NCI-H226 (cell line): ENCODE data around the gene PHETA2.
"Not testable (repeated sequence)": the region's sequence is repeated elsewhere in the genome, so short reads cannot be mapped to it uniquely, and the experiment has no call there.

Experiments used
- DNase-seq: peaks from one replicate; pipeline ENCODE4 v3.0.0-alpha.2; 2015

Gene PHETA2

DNA sequence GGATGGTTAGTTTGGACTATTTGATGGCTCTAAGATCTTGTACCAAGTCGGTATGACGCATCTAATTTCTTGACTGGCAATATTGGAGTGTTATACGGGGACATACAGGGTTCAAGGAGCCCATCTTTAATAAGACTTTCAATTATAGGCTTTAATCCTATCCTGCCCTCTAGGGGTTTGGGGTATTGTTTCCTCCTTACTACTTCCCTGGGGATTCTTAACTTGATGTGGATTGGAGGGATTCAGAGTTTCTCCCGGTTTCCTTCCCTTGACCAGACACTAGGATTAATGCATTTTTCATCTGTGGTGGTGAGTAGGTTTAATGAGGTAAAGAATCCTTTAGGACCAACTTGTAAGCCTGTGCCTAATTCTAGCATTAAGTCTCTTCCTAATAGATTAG is 37.8 kb downstream of the PHETA2 start:
- DNase-seq, result no peak

GRCh38 chr22:42112793-42113192 is 38.7 kb downstream of the PHETA2 start:
- not testable (repeated sequence) for DNase-seq

DNA sequence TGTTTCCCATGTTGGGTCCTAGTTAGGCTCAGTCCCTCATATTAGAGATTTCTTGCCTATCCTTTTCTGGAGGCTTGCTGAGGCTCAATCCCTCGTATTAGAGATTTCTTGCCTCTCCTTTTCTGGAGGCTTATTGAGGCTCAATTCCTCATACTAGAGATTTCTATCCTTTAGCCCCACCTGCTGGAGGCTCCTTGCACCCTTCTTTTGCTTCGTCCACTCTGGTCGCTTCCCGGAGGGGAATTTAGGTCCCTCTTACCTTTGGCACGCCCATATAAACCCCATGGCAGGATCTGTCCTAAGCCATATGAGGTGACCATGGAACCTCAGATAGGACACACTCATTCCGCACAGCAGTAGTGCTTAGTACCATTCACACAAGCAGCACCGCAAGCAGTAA is 40.7 kb downstream of the PHETA2 start:
- DNase-seq, result no peak

DNA sequence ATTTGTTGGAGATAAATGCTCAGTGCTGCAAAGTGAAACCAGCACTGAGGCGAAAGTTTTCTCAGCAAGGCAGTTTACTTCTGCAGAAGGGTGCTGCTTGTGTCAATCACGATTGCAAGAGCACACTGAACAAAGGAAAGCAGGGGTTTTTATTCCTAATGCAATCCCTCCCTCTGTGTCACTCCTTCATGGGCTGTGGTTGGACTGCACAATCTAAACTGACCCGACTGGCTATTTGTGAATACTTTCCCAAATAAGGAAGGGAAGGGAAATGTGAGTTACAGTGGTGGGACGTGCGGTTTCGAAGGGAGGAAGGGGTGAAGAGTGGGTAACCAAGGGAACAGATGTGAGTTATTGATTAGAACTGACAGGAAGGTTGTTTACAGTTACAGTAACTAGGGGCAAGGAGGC is 41.4 kb downstream of the PHETA2 start:
- DNase-seq, result not testable (repeated sequence)

GRCh38 chr22:42116848-42117424 is 42.9 kb downstream of the PHETA2 start:
- DNase-seq, result no peak

DNA sequence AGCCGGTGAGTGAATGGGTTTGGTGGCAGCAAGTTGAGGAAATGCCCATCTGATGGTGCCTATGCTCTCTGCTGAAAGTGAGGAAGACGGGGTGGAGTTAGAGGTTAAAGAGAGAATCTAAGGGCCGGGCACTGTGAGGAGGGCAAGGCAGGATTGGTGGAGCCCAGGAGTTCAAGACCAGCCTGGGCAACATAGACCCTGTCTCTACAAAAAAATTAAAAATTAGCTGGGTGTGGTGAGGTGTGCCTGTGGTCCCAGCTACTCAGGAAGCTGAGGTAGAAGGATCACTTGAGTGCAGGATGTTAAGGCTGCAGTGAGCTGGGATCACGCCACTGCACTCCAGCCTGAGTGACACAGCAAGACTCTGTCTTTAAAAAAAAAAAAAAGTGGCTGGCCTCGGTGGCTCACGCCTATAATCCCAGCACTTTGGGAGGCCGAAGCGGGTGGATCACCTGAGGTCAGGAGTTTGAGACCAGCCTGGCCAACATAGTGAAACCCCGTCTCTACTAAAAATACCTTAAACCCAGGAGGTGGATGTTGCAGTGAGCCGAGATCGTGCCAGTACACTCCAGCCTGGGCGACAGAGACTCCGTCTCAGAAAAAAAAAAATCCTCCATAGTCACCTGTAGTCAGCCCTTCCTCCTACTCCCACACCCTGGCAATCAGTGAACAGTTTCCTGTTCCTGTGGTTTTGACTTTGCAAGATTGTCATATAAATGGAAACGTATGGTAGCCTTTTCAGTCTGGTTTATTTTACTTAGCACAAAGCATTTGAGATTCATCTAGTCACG is 46.4 kb downstream of the PHETA2 start:
- not testable (repeated sequence) for DNase-seq

DNA sequence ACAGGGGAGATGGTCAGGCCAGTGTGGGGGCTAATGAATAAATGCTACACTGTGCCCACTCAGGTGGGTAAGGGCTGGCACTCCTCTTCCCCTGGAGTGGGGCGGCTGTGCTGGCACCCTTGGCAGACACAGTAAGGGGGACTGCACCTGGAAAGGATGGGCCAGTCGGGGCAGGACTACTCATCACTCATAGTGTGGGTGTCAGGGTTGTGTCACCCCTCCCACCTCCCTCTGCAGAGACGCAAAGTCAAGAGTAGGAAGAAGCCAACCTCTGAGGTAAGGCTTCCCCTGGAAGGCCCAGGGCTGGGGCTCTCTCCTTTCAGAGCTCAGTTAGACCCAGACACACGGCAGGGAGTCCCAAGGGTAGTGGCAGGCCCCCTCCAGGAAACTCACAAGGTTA is 49.5 kb downstream of the PHETA2 start:
- not testable (repeated sequence) for DNase-seq

GRCh38 chr22:42127606-42128005 is 53.6 kb downstream of the PHETA2 start:
- DNase-seq, result no peak

DNA sequence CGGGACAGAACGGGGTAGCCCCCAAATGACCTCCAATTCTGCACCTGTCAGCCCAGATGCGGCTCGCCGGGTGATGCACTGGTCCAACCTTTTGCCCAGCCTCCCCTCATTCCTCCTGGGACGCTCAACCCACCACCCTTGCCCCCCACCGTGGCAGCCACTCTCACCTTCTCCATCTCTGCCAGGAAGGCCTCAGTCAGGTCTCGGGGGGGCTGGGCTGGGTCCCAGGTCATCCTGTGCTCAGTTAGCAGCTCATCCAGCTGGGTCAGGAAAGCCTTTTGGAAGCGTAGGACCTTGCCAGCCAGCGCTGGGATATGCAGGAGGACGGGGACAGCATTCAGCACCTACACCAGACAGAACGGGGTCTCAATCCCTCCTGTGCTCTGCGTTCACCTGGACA is 54.0 kb downstream of the PHETA2 start:
- not testable (repeated sequence) for DNase-seq
